Memory B cell (primary cell): ENCODE data around the gene CNRIP1.
A peak's percentile ranks its signal among the peaks of the same experiment; 100 is the strongest.
"Not testable (repeated sequence)": the region's sequence is repeated elsewhere in the genome, so short reads cannot be mapped to it uniquely, and the experiment has no call there.

ENCODE experiments used
- ATAC-seq: fragments of 150-1000 bp; cut with Tn5 transposase; 2 replicates; pipeline ENCODE4 v1.10.0; 2021; ENCODE audit warnings: low read depth, mild to moderate bottlenecking, moderate library complexity
- DNase-seq, 2 donors: peaks; one replicate each; pipeline ENCODE4 v3.0.0; 2022; ENCODE audit warnings: low spot score in 2 of 2
- H3K27ac Mint-ChIP-seq: one replicate; pipeline ENCODE4 v1.8.0; 2022; ENCODE audit warnings: mild to moderate bottlenecking, moderate library complexity, mixed read lengths
- H3K27me3 Mint-ChIP-seq: one replicate; pipeline ENCODE4 v1.8.0; 2022; ENCODE audit warnings: mixed read lengths
- H3K36me3 Mint-ChIP-seq: one replicate; pipeline ENCODE4 v1.8.0; 2022; ENCODE audit warnings: mild to moderate bottlenecking, mixed read lengths
- H3K4me1 Mint-ChIP-seq: one replicate; pipeline ENCODE4 v1.8.0; 2022; ENCODE audit warnings: mixed read lengths
- H3K4me3 Mint-ChIP-seq: one replicate; pipeline ENCODE4 v1.8.0; 2022; ENCODE audit warnings: mild to moderate bottlenecking, moderate library complexity, mixed read lengths
- H3K9me3 Mint-ChIP-seq: one replicate; pipeline ENCODE4 v1.8.0; 2022; ENCODE audit warnings: mixed read lengths

The CNRIP1 gene

DNA sequence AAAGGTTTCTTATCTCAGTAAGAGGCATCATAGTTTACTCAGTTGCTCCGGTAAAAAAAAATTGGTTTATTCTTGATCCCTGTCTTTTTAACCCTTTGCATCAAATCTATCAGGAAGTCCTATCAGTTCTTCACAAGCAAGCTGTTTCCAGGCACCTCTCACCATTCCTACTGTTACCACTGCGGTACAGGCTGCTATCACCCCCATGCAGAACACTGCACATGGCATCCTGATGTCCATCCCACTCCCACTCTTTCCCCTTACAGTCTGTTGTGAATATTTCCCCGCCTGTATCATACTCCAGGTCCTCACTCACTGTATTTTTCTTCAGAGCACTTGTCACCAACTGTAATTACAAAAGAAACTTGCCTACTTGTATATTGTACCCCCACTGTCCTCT lies 5.3 kb upstream of the CNRIP1 start:
- peaks cover 4% of the 10 kb centered on the region for H3K4me1 Mint-ChIP-seq
- ATAC-seq (no peak), DNase-seq (no peak)
- peaks cover 8% of the 10 kb centered on the region for H3K27me3 Mint-ChIP-seq
- no peak overlapping the region for H3K27ac Mint-ChIP-seq
- no peaks in the 10 kb centered on the region for H3K9me3 Mint-ChIP-seq
- H3K4me3 Mint-ChIP-seq: no peak overlapping the region
- H3K36me3 Mint-ChIP-seq: no peaks in the 10 kb centered on the region

DNA sequence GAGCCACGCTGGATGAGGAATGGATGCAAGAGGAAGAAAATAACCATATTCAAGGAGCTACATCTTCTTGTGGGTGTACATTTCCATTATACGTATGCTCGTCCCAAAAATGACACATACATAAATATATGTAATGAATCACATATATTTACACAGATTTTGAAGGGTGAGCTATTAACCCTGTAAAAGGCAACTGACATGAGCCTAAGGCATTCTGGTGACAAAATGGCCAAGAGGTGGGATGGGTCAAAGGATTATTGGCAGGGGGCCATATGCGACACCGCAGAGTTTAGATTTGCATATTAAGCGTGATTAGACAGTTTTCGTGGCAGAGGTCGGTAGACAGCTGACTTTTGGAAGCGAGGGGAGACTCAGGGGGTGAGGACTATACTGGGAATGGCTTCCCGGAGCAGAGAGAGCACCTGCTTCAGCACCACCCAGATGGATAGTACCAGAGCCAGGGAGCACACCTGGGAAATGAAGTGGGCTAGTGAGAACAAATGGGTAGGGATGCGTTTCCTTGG lies 431 bp upstream of the CNRIP1 start:
- ATAC-seq (peak; percentile 42), DNase-seq (no peak)
- Mint-ChIP-seq H3K4me1 (peaks cover 13% of the 10 kb centered on the region), H3K9me3 (no peaks in the 10 kb centered on the region), H3K27me3 (peaks cover 11% of the 10 kb centered on the region), H3K27ac (no peak overlapping the region), H3K36me3 (no peaks in the 10 kb centered on the region), H3K4me3 (peak overlapping the region; percentile 86)

DNA sequence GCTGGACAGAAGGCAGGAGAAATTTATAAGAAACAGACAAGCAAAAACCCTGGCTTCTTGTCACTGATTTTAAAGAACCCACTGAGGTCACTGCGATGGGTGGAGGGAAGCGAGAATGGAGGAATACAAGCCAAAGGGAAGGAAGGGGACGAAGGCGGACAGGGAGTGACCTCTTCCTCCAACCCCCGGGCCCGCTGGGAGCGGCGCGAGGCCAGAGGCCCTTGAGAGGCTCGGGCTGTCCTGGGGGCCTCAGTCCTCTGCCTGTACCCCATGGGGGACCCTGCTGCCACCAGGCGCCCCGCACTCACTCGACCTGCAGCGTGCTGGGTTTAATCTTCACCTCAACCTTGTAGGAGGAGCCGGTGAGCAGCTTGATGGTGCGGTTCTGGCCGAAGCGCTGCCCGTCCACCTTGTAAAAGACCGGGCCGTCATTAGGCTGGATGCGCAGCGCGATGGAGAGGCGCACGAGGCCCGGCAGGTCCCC lies 793 bp downstream of the CNRIP1 start:
- H3K4me3 Mint-ChIP-seq: peak overlapping the region; percentile 86
- H3K9me3 Mint-ChIP-seq: peaks cover 2% of the 10 kb centered on the region
- peaks cover 11% of the 10 kb centered on the region for H3K27me3 Mint-ChIP-seq
- H3K4me1 Mint-ChIP-seq: peaks cover 13% of the 10 kb centered on the region
- H3K36me3 Mint-ChIP-seq: no peaks in the 10 kb centered on the region
- ATAC-seq (peak; percentile 34), DNase-seq (no peak)
- H3K27ac Mint-ChIP-seq: no peak overlapping the region

DNA sequence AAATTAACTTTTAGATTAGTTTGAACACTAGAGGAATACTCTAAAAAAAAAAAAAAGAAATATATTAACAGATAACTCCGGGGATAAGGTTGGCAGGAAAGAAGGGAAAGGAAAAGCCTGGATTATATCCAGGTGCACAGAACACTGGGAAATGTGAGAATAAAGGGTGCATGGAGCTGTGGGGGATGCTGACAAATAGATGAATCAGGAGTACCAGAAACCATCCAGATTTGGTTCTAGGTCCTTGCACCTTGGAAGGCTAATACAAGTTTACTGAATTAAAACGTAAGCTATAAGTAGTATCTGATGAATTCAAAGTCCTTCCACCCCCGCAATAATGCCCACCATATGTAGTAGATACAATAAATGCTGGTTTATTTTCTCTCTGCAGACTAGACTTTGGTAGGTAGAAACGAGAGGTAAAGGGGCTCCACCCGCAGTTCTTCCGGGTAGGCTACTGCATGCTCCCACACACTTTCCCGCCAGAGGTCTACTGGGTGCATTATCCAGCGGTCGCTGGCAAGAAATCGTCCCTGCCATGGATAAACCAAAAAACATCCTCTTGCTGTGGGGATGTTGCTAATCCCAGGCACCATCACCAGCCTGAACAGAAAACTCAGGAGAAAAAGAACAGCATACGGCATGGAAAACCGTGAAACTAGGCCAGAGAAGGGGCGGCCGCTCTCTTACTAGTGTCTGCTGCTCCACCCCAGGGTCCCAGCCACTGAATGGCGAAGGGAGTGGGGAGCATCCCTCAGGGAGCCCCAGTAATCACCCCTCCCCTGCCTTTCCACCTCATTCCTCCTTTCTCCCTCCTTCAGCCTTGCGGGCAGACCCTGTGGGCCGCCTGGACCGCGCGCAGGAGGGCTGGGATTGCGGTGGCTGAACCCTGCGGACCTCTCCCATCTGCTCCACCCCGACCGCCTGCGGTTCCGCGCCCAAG lies 1.5 kb downstream of the CNRIP1 start:
- Mint-ChIP-seq H3K27ac (no peak overlapping the region), H3K27me3 (peaks cover 11% of the 10 kb centered on the region), H3K9me3 (peaks cover 5% of the 10 kb centered on the region), H3K4me1 (peaks cover 13% of the 10 kb centered on the region), H3K36me3 (no peaks in the 10 kb centered on the region), H3K4me3 (peak overlapping the region; percentile 86)
- DNase-seq (no peak), ATAC-seq (no peak)

DNA sequence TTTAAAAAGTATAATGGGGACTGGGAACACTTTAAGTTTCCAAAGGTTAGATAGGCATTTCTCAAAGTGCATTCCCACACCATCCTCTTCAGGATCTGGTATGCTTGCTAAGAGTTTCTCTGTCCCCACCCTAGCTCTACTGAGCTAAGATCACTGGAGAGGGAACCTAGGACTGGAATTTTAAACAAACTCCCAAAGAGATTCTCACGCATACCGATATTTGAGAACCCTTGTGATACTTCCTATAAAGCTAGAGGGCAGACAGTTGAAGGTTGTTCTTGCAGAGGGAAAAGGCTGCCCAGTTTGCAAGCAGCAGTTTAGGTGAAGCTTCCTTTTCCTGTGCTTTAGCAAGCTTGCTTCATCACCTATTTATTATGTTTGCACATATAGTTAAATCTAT lies 3.6 kb downstream of the CNRIP1 start:
- no peak for ATAC-seq

DNA sequence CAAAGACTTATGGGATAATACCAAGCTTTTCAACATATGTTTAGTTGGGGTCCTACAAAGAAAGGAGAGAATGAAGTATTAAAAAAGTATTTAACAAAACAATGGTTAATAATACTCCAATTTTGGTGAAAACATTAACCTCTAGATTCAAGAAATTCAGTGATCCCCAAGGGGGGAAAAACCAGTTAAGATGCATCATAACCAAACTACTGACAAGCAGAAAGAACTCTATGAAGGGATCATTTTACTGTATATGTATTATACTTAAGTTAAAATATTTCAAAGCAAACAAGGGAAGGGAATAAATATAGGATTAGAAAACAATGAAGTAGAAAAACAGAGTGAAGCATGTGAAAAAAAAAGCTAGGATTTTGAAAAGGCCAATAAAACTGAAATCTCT lies 8.7 kb downstream of the CNRIP1 start:
- DNase-seq: no peak
- no peak overlapping the region for H3K4me3 Mint-ChIP-seq
- no peaks in the 10 kb centered on the region for H3K36me3 Mint-ChIP-seq
- no peaks in the 10 kb centered on the region for H3K4me1 Mint-ChIP-seq
- H3K27ac Mint-ChIP-seq: no peak overlapping the region
- H3K27me3 Mint-ChIP-seq: no peaks in the 10 kb centered on the region
- ATAC-seq: no peak
- H3K9me3 Mint-ChIP-seq: peaks cover 5% of the 10 kb centered on the region

More for the DNA sequence above, 3.6 kb downstream of the CNRIP1 start:
- Mint-ChIP-seq H3K4me3 (no peak overlapping the region), H3K27me3 (peaks cover 11% of the 10 kb centered on the region), H3K27ac (no peak overlapping the region), H3K9me3 (peaks cover 5% of the 10 kb centered on the region), H3K4me1 (peaks cover 13% of the 10 kb centered on the region), H3K36me3 (no peaks in the 10 kb centered on the region)
- no peak for DNase-seq

DNA sequence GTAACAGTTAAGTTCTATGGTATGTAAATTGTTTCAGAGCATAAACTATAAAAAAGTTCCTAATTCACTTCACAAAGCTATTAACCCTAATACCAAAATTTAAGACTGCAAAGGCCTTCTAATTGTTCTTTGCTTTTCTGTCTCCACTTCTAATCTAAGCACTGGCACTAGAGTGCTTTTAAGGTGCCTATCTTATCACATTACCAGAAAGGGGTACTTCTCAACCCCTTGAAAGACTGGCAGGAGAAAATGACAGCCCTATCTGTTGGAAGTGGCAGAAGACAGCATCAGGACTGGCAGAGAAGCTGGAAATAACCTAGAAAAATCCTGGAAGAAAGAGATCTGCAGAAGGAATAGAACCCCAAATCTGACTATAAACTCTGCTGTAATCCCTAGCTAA lies 10.3 kb downstream of the CNRIP1 start:
- ATAC-seq (no peak), DNase-seq (no peak)
- peaks cover 4% of the 10 kb centered on the region for H3K9me3 Mint-ChIP-seq
- no peaks in the 10 kb centered on the region for H3K4me1 Mint-ChIP-seq
- no peak overlapping the region for H3K27ac Mint-ChIP-seq
- no peak overlapping the region for H3K4me3 Mint-ChIP-seq
- no peaks in the 10 kb centered on the region for H3K27me3 Mint-ChIP-seq
- H3K36me3 Mint-ChIP-seq: no peaks in the 10 kb centered on the region

DNA sequence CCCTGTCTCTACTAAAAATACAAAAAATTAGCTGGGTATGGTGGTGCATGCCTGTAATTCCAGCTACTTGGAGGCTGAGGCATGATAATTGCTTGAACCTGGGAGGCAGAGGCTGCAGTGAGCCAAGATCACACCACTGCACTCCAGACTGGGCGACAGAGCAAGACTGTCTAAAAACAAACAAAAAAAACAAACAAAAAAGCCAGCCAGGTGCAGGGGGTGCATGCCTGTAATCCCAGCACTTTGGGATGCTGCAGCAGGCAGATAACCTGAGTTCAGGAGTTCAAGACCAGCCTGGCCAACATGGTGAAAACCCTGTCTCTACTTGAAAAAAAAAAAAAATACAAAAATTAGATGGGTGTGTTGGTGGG lies 15.9 kb downstream of the CNRIP1 start:
- H3K4me1 Mint-ChIP-seq, ATAC-seq, H3K27me3 Mint-ChIP-seq, H3K4me3 Mint-ChIP-seq, H3K36me3 Mint-ChIP-seq, H3K27ac Mint-ChIP-seq, DNase-seq, H3K9me3 Mint-ChIP-seq: not testable (repeated sequence)

DNA sequence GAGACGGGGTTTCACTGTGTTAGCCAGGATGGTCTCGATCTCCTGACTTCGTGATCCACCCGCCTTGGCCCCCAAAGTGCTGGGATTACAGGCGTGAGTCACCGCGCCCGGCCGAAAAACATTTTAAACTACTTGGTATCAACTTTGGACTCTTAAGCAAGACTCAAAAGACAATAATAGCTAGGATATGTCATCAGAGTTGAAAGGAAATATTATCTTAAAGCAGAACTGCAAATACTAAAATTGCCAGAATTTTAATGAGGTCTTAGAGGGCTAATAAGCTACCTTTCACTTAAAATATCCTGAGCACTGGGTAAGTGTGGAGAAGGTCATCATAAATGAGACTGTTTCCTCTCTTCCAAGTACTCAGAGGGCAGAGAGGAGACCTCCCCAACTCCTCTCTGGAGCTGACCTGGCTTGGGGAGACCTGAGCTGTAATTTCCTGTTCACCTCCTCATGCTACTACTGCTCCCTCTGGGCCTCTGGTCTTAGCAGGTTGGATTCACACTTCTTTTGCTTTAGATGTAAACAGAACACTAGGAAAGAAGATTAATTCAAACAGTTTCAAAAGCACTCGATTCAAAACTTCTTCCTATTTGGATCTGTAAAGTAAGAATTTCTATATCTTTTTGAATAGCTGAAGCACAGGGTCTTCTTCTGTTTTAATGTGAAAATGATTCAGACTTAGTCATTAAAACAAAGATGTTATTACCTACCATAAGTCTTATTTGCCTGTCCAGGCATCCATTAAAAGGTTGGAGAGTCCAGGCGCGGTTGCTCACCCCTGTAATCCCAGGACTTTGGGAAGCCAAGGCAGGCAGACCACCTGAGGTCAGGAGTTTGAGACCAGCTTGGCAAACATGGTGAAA lies 16.5 kb downstream of the CNRIP1 start:
- no peak for ATAC-seq

DNA sequence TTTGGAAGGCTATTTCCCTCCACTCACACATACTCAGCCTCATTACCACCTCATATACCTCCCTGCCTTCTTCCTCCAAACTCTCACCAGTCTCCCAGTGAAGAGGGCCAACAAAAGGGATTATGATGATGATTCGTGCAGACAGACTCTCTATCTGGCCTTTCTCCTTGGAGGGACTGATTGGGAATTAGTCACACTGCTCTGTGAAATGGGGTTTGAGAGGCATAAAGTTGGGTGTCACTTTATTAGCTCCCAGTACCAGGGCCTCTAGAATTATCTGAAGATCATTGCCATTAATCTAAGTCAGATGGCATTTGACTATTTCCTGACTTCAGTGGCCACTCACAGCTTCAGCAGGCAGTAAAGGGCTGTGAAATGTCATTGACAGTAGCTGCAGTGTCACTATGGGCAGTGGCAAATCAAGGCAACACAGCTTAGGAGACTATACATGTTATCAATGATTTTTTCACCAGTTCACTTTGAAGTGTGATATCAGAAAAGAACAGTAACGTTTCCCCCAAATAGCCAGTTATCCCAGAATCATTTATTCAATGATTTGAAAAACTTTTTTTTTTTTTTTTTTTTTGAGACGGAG lies 17.4 kb downstream of the CNRIP1 start:
- Mint-ChIP-seq H3K36me3 (no peaks in the 10 kb centered on the region), H3K27ac (no peak overlapping the region), H3K9me3 (no peaks in the 10 kb centered on the region), H3K4me3 (no peak overlapping the region), H3K4me1 (no peaks in the 10 kb centered on the region), H3K27me3 (no peaks in the 10 kb centered on the region)
- ATAC-seq (no peak), DNase-seq (no peak)

More for the DNA sequence above, 16.5 kb downstream of the CNRIP1 start:
- no peak for DNase-seq
- Mint-ChIP-seq H3K27me3 (no peaks in the 10 kb centered on the region), H3K4me1 (no peaks in the 10 kb centered on the region), H3K9me3 (no peaks in the 10 kb centered on the region), H3K27ac (no peak overlapping the region), H3K36me3 (no peaks in the 10 kb centered on the region), H3K4me3 (no peak overlapping the region)

DNA sequence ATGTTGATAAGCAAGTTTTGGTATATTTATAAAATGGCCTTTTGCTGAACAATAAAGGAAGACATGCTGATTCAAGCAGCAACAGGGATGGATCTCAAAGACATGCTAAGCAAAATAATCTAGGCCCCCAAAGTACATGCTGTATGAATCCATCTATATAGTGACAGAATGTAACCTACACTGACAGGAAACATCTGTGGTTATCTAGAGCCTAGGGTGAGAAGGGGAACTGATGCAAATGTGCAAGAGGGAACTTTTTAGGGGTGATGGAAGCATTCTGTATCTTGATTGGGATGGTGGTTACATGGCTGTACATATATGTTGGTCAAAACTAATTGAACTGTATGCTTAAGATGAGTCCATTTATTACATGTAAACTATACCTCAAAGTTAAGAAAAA lies 24.2 kb downstream of the CNRIP1 start:
- Mint-ChIP-seq H3K27me3 (no peaks in the 10 kb centered on the region), H3K4me1 (peaks cover 12% of the 10 kb centered on the region), H3K9me3 (no peaks in the 10 kb centered on the region), H3K36me3 (no peaks in the 10 kb centered on the region), H3K4me3 (no peak overlapping the region), H3K27ac (no peak overlapping the region)
- ATAC-seq (peak; percentile 94), DNase-seq (no peak)

DNA sequence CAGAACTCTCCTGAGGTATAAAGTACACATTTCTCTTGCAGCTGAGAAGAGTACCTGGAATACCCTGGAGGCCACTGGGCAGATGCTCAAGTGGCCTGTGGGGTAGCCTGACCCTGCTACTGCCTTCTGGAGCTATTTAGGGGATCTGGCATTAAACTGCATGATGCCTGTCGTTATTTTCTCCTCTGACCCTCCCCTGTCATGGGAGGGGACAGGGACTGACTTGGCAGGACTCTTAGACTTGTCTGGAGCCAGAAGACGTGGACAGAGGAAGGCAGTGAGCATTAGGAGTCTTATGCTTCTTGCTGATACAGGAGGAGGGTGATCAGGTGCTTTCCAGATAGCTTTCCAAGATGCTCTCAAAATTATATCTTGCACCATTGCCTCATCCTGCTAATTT lies 24.8 kb downstream of the CNRIP1 start:
- DNase-seq (no peak), ATAC-seq (no peak)
- Mint-ChIP-seq H3K27ac (no peak overlapping the region), H3K4me3 (no peak overlapping the region), H3K9me3 (no peaks in the 10 kb centered on the region), H3K4me1 (peaks cover 12% of the 10 kb centered on the region), H3K36me3 (no peaks in the 10 kb centered on the region), H3K27me3 (no peaks in the 10 kb centered on the region)

DNA sequence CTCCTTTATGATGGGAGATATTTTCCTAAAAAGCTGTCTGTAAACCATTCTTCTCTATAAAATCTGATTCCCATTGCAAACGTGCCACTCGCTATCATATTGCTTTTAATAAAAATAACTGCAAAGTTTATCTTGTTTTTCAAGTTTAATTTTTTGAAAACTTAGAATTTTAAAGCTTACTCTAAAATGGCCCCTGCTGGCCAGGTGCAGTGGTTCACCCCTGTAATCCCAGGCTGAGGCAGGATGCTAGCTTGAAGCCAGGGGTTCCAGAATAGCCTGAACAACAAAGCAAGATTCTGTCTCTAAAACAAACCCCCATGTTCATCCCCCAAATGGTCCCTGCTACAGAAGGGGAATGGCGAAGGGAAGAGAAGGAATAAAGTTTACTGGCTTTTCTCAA lies 25.6 kb downstream of the CNRIP1 start:
- no peak overlapping the region for H3K27ac Mint-ChIP-seq
- no peaks in the 10 kb centered on the region for H3K36me3 Mint-ChIP-seq
- ATAC-seq: no peak
- no peaks in the 10 kb centered on the region for H3K9me3 Mint-ChIP-seq
- peaks cover 12% of the 10 kb centered on the region for H3K4me1 Mint-ChIP-seq
- no peaks in the 10 kb centered on the region for H3K27me3 Mint-ChIP-seq
- no peak overlapping the region for H3K4me3 Mint-ChIP-seq
- DNase-seq: no peak

DNA sequence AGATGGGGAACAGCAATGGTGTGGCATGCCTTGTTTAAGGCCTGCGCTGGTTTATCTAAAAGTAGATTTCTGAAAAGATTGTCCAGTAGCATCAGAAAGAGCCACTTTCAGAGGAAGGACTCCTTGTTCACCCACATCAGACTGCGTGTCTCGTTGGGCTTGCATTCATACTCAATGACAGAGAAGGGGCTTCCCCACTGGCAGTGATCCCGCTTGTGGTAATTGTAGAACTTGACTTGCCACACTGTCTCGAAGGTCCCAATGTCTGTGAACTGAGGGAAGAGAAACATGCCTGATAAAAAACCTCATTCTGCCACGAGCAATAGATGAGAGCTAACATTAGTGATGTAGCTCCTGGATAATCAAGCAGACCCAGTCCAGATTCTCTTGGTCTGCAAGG lies 26.0 kb downstream of the CNRIP1 start:
- no peak for ATAC-seq
- Mint-ChIP-seq H3K9me3 (no peaks in the 10 kb centered on the region), H3K36me3 (no peaks in the 10 kb centered on the region), H3K4me3 (no peak overlapping the region), H3K27ac (peak overlapping the region; percentile 60), H3K27me3 (no peaks in the 10 kb centered on the region), H3K4me1 (peaks cover 12% of the 10 kb centered on the region)
- DNase-seq: no peak
